ENCODE results near the gene SLC6A11.

SLC6A11 gene

DNA sequence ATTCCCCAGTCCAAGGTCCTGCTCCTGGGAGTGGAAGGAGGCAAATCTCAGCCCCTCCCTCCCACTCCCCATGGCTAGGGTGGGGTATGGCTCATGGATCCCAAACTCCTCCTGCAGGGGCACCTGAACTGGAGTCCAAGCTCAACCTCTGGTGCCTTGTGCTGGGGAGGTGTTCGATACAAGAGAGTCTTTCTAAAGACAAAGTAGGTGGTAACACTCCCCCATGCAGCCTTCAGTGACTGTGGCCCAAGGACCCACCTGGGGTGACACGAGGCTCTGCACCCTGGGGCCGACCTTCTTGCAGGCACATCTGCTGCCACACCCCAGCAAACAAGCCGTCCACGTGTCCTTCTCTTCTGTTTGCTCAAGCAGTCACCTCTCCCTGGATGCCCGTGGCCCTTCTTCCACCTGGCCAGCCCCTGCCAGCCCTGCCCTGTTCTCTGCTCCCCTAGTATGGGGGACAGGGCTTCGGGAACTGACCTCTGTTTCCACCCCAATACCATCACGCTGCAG is 36.7 kb upstream of the SLC6A11 start:
- Mint-ChIP-seq H3K27me3 (ENCODE audit: low read depth) (no peaks in the 10 kb centered on the region), H3K27ac (no peak overlapping the region)
- DNase-seq (ENCODE audit: low spot score): no peak

DNA sequence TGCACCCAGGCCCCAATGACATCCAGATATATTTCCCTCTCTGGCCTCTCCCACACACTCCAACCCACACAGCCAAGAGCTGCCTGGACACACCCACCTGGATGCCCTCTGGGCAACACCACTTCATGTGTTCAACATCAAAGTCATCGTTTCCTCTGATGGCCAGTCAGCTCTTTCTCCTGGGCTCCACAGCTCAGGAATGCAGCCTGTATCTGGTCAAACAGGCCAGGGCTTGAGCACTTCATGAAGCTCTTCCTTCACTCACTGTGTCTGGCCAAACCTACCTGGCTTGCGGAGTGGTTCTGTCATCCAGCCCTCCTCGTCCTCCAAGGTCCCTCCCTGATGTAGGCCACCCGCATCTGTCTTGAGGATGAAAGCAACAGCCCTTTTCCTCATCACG is 35.8 kb upstream of the SLC6A11 start:
- Mint-ChIP-seq H3K27me3 (ENCODE audit: low read depth) (no peaks in the 10 kb centered on the region), H3K4me3 (no peak overlapping the region), H3K27ac (no peak overlapping the region), H3K4me1 (ENCODE audit: low read depth) (no peaks in the 10 kb centered on the region), H3K9me3 (no peaks in the 10 kb centered on the region), H3K36me3 (ENCODE audit: low read depth) (no peaks in the 10 kb centered on the region)
- DNase-seq (ENCODE audit: low spot score): no peak

More for the DNA sequence above, 36.7 kb upstream of the SLC6A11 start:
- Mint-ChIP-seq H3K4me3 (no peak overlapping the region), H3K9me3 (no peaks in the 10 kb centered on the region), H3K4me1 (ENCODE audit: low read depth) (no peaks in the 10 kb centered on the region), H3K36me3 (ENCODE audit: low read depth) (no peaks in the 10 kb centered on the region)

DNA sequence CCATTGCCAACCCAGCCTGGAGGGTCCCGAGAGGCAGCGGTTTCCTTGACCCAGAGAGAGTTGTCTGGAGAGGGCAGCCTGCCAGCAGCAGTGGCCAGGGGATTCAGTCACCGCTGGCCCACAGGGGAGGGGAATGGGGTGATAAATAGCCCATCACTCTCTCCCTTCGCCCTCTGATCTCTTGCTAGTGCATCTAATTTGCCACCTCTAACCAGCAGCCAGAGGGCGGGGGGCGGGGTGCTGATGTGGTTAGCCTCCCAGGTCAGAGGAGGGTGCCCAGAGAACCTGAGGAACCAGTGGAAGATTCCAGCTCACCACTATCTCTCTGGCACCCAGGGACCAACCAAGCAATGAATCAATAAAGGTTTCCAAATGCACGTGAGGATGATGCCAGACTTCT is 35.1 kb upstream of the SLC6A11 start:
- Mint-ChIP-seq H3K9me3 (no peaks in the 10 kb centered on the region), H3K27me3 (ENCODE audit: low read depth) (no peaks in the 10 kb centered on the region), H3K36me3 (ENCODE audit: low read depth) (no peaks in the 10 kb centered on the region)

DNA sequence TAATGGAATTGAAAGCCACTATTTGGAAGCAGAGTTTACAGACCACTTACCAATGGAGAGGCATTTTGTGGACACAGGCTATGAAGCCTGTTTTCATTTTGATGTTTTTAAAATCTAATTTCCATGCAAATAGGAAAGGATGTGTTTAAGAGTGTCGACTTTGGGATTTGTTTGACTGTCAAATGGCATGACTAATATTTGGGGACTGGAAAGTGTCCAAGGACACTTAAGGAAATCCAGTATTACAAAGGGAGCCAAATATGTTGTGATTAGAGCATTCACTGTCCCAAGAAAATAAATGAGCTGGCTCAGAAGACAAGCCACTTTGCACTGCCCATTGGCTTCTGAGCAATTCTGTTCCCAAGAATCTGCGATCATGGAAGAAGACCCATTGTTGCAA is 34.0 kb upstream of the SLC6A11 start:
- Mint-ChIP-seq H3K9me3 (no peaks in the 10 kb centered on the region), H3K27ac (no peak overlapping the region), H3K4me3 (no peak overlapping the region), H3K27me3 (ENCODE audit: low read depth) (peaks cover 2% of the 10 kb centered on the region), H3K4me1 (ENCODE audit: low read depth) (no peaks in the 10 kb centered on the region), H3K36me3 (ENCODE audit: low read depth) (no peaks in the 10 kb centered on the region)
- DNase-seq (ENCODE audit: low spot score): no peak

More for the DNA sequence above, 35.1 kb upstream of the SLC6A11 start:
- no peaks in the 10 kb centered on the region for H3K4me1 Mint-ChIP-seq (ENCODE audit: low read depth)
- no peak overlapping the region for H3K27ac Mint-ChIP-seq
- no peak for DNase-seq (ENCODE audit: low spot score)
- no peak overlapping the region for H3K4me3 Mint-ChIP-seq

DNA sequence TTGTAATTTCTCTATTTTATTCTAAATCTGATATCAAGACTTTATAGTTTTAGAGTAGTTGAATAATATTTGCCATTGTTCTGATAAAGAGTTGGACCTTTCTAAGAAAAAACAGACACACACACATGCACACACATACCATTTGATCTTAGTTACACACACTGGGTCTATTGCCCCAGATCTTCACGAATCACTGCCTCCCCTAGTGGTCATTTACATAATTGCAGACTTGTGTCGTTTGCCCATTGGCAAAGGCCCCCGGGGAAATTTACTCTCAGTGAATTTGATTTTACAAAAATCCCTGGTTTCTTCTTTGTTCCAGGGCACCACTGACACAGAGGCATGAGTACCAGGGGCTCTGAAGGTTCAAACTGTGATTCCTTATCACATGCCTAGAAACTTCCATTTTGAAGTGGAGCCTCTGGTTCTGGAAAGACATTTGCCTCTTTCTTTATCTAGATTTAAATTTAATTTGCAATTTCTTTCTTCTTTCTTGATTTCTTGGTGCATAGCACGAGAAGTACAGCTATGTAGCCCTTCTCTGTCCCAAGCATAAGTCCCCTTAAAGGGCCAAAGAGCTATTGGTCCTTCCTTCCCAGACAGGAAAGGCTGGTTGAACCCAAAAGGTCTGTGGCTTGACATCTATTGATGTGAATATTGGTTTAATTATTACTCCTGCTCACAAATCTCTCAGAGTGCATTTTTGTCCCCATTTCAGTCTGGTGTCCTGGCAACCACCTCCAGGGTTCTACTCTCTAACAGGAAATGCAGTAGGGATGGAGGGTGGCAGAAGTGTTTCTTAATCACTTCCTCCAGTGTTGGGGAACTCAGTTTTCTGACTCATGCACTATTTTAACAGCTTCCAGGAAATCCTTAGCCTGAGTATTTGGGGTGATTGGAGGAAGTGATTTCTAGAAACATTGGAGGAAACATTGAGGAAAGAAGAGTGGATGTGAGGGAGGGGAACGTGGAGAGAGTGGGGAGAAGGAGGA is 32.4 kb upstream of the SLC6A11 start:
- peaks cover 6% of the 10 kb centered on the region for H3K27me3 Mint-ChIP-seq (ENCODE audit: low read depth)

DNA sequence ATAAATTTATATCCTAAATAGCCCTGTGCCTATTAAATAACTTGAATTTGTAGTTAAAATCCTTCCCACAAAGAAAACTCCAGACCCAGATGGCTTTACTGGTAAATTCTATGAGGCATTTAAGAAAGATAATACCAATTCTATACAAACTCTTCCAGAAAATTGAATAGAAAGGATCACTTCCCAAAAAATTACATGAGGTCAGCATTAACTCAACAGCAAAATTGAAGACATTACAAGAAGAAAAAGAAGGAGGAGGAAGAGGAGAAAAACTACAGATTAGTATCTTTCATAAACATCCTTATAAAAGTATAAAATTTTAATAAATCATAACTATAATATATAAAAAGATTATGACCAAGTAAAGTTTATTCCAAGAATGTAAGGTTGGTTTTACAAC is 29.4 kb upstream of the SLC6A11 start:
- Mint-ChIP-seq H3K4me1 (ENCODE audit: low read depth) (no peaks in the 10 kb centered on the region), H3K36me3 (ENCODE audit: low read depth) (no peaks in the 10 kb centered on the region), H3K4me3 (no peak overlapping the region), H3K27me3 (ENCODE audit: low read depth) (peaks cover 8% of the 10 kb centered on the region), H3K27ac (no peak overlapping the region), H3K9me3 (no peaks in the 10 kb centered on the region)
- DNase-seq (ENCODE audit: low spot score): no peak

More for the DNA sequence above, 32.4 kb upstream of the SLC6A11 start:
- H3K4me3 Mint-ChIP-seq: no peak overlapping the region
- H3K36me3 Mint-ChIP-seq (ENCODE audit: low read depth): no peaks in the 10 kb centered on the region
- no peaks in the 10 kb centered on the region for H3K4me1 Mint-ChIP-seq (ENCODE audit: low read depth)
- H3K9me3 Mint-ChIP-seq: no peaks in the 10 kb centered on the region
- H3K27ac Mint-ChIP-seq: no peak overlapping the region
- no peak for DNase-seq (ENCODE audit: low spot score)

DNA sequence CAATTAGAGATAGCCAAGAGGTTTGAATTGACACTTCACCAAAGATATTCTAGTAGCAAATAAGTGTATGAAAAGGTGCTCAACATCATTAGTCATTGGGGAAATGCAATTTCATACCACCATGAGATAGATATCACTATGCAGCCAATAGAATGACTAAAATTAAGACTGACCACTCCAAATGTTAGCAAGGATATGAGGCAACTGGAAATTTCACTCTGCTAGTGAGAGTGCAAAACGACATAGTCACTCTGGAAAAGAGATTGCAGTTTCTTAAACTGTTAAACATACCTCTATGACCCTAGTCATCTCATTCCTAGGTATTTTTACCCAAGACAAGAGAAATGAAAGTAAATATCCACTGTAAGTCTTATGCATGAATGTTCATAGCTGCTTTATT is 27.6 kb upstream of the SLC6A11 start:
- Mint-ChIP-seq H3K9me3 (no peaks in the 10 kb centered on the region), H3K4me1 (ENCODE audit: low read depth) (no peaks in the 10 kb centered on the region), H3K27me3 (ENCODE audit: low read depth) (peaks cover 8% of the 10 kb centered on the region), H3K27ac (no peak overlapping the region), H3K36me3 (ENCODE audit: low read depth) (no peaks in the 10 kb centered on the region), H3K4me3 (no peak overlapping the region)
- no peak for DNase-seq (ENCODE audit: low spot score)

DNA sequence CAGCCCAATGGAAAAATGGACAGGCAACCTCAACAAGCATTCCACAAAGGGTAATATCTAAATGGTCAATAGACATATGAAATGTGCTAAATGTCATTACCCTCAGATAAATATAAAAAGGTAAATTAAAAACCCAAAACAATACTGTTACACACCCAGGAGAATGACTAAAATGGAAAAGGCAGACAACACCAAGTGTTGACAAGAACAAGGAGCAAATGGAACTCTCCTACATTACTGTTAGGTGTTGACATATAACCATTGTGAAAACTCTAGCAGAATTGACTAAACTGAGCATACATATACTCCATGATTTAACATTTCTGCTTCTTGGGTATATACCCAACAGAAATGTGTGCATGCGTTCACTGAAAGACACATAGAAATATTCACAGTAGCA is 25.3 kb upstream of the SLC6A11 start:
- Mint-ChIP-seq H3K36me3 (ENCODE audit: low read depth) (no peaks in the 10 kb centered on the region), H3K4me3 (no peak overlapping the region), H3K4me1 (ENCODE audit: low read depth) (no peaks in the 10 kb centered on the region), H3K27me3 (ENCODE audit: low read depth) (peaks cover 8% of the 10 kb centered on the region), H3K27ac (no peak overlapping the region), H3K9me3 (no peaks in the 10 kb centered on the region)
- no peak for DNase-seq (ENCODE audit: low spot score)

DNA sequence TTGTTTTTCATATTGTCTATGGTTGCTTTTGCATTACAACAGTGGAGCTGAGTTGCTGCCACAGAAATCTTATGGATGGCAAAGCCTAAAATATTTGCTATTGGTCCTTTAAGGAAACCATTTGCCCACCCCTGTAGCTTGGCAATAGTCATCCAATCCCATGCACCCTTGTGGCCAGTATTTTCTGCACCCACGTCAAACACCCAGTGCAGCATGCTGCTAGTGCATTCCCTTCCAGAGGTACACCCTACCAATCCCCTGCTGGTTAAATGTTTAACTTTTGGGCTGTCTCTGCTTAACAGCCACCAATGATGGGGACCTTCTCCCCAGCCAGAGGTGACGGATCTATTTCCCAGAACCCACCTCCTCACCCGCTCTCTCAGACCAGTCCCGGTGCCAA is 23.8 kb upstream of the SLC6A11 start:
- H3K36me3 Mint-ChIP-seq (ENCODE audit: low read depth): no peaks in the 10 kb centered on the region
- H3K9me3 Mint-ChIP-seq: no peaks in the 10 kb centered on the region
- H3K27me3 Mint-ChIP-seq (ENCODE audit: low read depth): peaks cover 5% of the 10 kb centered on the region
- H3K4me1 Mint-ChIP-seq (ENCODE audit: low read depth): no peaks in the 10 kb centered on the region
- DNase-seq (ENCODE audit: low spot score): no peak
- no peak overlapping the region for H3K4me3 Mint-ChIP-seq
- no peak overlapping the region for H3K27ac Mint-ChIP-seq

DNA sequence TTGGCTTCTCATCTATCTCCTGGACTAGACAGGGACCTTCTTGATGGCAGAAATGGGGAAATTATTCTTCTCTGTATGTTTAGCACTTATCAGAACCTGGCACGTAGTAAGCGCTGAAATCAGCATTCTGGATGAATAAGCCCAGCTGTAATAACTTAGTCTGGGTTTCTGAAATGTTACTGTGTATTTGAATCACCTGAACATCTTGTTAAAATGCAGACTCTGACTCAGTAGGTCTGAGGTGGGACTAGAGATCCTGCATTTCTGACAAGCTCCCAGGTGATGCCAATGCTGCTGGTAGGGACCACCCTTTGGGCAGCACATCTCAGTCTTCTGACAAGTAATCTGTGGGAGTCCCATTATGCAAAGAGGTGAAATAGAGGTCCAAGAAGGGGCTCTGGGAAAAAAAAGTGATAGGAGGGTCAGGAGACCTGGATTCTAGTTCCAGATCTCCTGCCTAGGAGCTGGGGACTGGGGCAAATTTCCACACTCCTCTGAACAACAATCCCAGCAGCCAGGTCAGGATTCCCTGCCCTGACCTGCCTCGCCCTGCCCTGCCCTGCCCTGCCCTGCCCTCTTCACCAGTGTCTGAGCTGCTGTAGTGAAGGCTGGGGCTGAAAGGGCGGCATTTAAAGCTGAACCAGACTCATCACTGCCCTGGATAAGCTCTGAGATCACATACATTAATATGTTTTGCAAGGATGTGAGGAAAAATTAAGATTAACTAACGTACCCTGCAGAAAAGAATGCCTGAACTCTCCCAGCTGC is 17.2 kb upstream of the SLC6A11 start:
- no peak for DNase-seq (ENCODE audit: low spot score)
- no peaks in the 10 kb centered on the region for H3K9me3 Mint-ChIP-seq
- no peak overlapping the region for H3K4me3 Mint-ChIP-seq
- H3K36me3 Mint-ChIP-seq (ENCODE audit: low read depth): no peaks in the 10 kb centered on the region
- no peaks in the 10 kb centered on the region for H3K4me1 Mint-ChIP-seq (ENCODE audit: low read depth)
- H3K27me3 Mint-ChIP-seq (ENCODE audit: low read depth): peaks cover 3% of the 10 kb centered on the region
- no peak overlapping the region for H3K27ac Mint-ChIP-seq

DNA sequence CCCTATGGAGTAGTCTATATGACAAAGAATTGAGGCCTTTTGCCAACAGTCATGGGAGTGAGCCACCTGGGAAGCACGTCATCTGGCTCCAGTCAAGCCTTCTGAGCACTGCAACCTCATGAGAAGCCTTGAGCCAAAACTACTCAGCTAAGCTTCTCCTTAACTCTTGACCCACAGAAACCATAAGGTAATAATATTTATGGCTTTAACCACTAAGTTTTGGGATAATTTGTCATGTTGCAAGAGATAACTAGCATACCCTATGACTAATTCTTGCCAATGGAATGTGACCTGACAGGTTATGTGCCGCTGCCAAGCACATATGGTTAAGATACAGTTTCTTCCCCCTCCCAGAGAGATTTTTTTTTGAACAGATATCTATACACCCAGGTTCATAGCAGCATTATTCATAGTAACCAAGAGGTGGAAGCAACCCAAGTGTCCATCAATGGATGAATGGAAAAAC is 11.8 kb upstream of the SLC6A11 start:
- Mint-ChIP-seq H3K9me3 (no peaks in the 10 kb centered on the region), H3K27me3 (ENCODE audit: low read depth) (peaks cover 3% of the 10 kb centered on the region), H3K36me3 (ENCODE audit: low read depth) (no peaks in the 10 kb centered on the region), H3K4me1 (ENCODE audit: low read depth) (no peaks in the 10 kb centered on the region), H3K27ac (no peak overlapping the region), H3K4me3 (no peak overlapping the region)
- no peak for DNase-seq (ENCODE audit: low spot score)

DNA sequence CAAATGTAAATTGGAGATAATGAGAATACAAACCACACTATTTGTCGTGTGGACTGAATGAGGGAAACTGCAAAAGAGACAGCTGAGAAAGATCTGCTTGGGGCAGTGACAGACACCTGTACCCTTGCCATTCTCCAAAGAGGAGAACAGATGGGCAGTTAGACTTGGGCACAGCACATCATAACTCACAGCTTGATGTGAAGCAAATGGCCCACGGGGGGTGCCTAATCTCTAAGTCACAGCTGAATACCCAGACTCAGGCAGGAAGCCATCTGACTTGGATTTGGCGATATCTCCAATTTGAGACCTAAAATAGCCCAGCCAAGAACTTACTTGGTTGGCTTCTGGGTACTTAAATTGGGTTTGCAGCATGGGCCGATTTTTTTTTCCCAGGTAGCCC is 10.0 kb upstream of the SLC6A11 start:
- H3K27me3 Mint-ChIP-seq (ENCODE audit: low read depth): no peaks in the 10 kb centered on the region
- H3K4me1 Mint-ChIP-seq (ENCODE audit: low read depth): no peaks in the 10 kb centered on the region

DNA sequence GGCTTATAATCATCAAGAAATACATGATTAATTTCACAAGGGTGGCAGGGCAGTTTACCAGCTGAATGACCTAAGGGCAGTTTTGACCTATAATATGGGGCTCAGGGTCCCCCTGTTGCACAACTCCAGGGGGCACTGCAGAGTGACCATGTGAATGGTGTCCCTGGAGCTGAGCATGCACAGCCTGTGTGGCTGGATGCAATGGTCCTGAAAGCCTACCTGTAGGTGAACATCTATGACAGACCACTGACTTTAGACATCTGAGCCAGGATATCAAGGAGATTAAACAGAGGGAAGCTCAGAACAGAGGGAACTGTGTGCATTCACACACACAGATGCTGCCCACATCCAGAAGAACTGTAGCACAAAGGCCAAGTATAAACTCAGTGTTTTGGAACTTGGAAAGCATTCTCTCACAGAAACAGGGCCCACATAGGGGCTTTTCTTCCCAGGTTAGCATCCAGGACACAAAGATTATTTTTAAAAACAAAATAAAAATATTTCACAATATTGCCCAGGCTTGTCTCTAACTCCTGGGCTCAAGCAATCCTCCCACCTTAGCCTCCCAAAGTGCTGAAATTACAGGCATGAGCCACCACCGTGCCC is 7.8 kb upstream of the SLC6A11 start:
- no peak for DNase-seq (ENCODE audit: low spot score)
- H3K4me3 Mint-ChIP-seq: no peak overlapping the region
- no peaks in the 10 kb centered on the region for H3K4me1 Mint-ChIP-seq (ENCODE audit: low read depth)
- H3K9me3 Mint-ChIP-seq: no peaks in the 10 kb centered on the region
- H3K36me3 Mint-ChIP-seq (ENCODE audit: low read depth): no peaks in the 10 kb centered on the region
- no peak overlapping the region for H3K27ac Mint-ChIP-seq
- H3K27me3 Mint-ChIP-seq (ENCODE audit: low read depth): peaks cover 3% of the 10 kb centered on the region

More for the DNA sequence above, 10.0 kb upstream of the SLC6A11 start:
- DNase-seq (ENCODE audit: low spot score): no peak
- no peaks in the 10 kb centered on the region for H3K9me3 Mint-ChIP-seq
- no peaks in the 10 kb centered on the region for H3K36me3 Mint-ChIP-seq (ENCODE audit: low read depth)
- H3K27ac Mint-ChIP-seq: no peak overlapping the region
- no peak overlapping the region for H3K4me3 Mint-ChIP-seq

DNA sequence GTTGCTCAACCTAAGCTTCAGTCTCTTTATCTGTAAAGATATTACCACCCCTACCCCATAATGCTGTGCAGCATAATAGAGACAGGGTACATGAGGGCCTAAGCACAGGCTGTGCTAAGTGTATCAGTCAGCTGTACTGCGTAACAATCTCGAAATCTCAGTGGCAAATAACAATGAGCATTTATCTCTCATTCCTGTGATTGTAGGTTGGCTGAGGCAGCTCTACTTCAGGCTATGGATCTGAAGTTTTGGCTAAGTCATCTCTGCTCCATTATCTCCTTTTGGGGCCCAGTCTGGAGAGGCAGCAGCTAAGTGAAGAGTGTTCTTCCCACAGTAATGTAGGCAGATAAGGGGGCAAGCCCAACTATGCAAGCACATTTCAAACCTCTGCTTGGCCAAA is 7.1 kb upstream of the SLC6A11 start:
- H3K27ac Mint-ChIP-seq: no peak overlapping the region
- H3K4me1 Mint-ChIP-seq (ENCODE audit: low read depth): no peaks in the 10 kb centered on the region
- DNase-seq (ENCODE audit: low spot score): no peak
- H3K36me3 Mint-ChIP-seq (ENCODE audit: low read depth): no peaks in the 10 kb centered on the region
- no peak overlapping the region for H3K4me3 Mint-ChIP-seq
- H3K27me3 Mint-ChIP-seq (ENCODE audit: low read depth): peaks cover 3% of the 10 kb centered on the region
- H3K9me3 Mint-ChIP-seq: no peaks in the 10 kb centered on the region

All from T-helper 2 cell treated with Interferon-gamma antibody and Interleukin-4, amounts not matched to agents 5 μg/mL and 100 μg/mL, for 36 hours (primary cell).